ENCODE measurements around the gene CYTIP.

DNA sequence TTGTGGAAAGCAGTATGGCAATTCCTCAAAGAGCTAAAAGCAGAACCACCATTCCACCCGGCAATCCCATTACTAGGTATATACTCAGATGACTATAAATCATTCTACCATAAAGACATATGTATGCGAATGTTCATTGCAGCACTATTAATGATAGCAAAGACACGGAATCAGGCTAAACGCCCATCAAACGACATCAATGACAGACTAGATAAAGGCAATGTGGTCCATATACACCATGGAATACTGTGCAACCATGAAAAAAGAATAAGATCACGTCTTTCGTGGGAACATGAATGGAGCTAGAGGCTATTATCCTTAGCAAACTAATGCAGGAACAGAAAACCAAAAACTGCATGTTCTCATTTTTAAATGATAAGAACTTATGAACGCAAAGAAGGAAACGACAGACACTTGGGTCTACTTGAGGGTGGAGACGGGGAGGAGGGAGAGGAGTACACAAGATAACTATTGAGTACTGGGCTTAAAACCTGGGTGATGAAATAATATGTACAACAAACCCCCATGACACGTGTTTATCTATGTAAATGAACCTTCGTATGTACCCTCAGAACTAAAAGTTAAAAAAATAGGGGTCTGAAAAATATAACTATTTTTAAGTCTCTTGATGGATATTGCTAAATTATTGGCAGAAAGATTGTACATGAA lies 32.0 kb upstream of the CYTIP start:
- TF ChIP-seq GATA3 (IDR thresholded peaks at IDR 0.05; ENCODE audit: low read depth, low read length): no peak
- TF ChIP-seq GATA2 (IDR thresholded peaks at IDR 0.05; ENCODE audit: low read depth, low read length): no peak

Data from SH-SY5Y (cell line).